ENCODE results near the gene ACVR1B. TPM values are rescaled to one million over a fixed set of nuclear protein-coding genes. Genes with fewer than 3 reads are reported as not detected.

Gene ACVR1B
- total RNA-seq, 2 donors from 2014 or later = 7.2 to 8.4 TPM

GRCh38 chr12:51922762-51923505 is 28.6 kb upstream of the ACVR1B start:
- no peaks in the 10 kb centered on the region for H3K9me3 Mint-ChIP-seq
- H3K36me3 Mint-ChIP-seq (ENCODE audit: insufficient read depth in 2 of 2) = no peaks in the 10 kb centered on the region
- peaks cover 6% of the 10 kb centered on the region for H3K4me1 Mint-ChIP-seq (ENCODE audit: low read depth)
- H3K27ac Mint-ChIP-seq = no peak overlapping the region
- ATAC-seq (replicated peaks in 1 of 2) (no peak), DNase-seq (no peak)
- H3K4me3 Mint-ChIP-seq = no peak overlapping the region
- H3K27me3 Mint-ChIP-seq (ENCODE audit: low read depth) = no peaks in the 10 kb centered on the region

- ATAC-seq (replicated peaks in 1 of 2) (peak; percentile 77 to 81), DNase-seq (peak; percentile 69 to 73)
- H3K27ac Mint-ChIP-seq = no peak overlapping the region
- H3K36me3 Mint-ChIP-seq (ENCODE audit: insufficient read depth in 2 of 2) = no peaks in the 10 kb centered on the region
- no peaks in the 10 kb centered on the region for H3K9me3 Mint-ChIP-seq
- H3K4me3 Mint-ChIP-seq = peak overlapping the region; percentile 31 to 37
- H3K4me1 Mint-ChIP-seq (ENCODE audit: low read depth) = peaks cover 6% of the 10 kb centered on the region
- no peaks in the 10 kb centered on the region for H3K27me3 Mint-ChIP-seq (ENCODE audit: low read depth)
These were observed 27.8 kb upstream of the ACVR1B start for GRCh38 chr12:51923506-51924365.

- Mint-ChIP-seq H3K27me3 (ENCODE audit: low read depth) (no peaks in the 10 kb centered on the region), H3K27ac (no peak overlapping the region), H3K4me1 (ENCODE audit: low read depth) (peaks cover 6% of the 10 kb centered on the region), H3K4me3 (no peak overlapping the region), H3K9me3 (no peaks in the 10 kb centered on the region), H3K36me3 (ENCODE audit: insufficient read depth in 2 of 2) (no peaks in the 10 kb centered on the region)
- ATAC-seq (replicated peaks in 1 of 2) (peak in 1 of 2 donors; percentile 46), DNase-seq (no peak)
These were observed 26.8 kb upstream of the ACVR1B start for GRCh38 chr12:51924551-51925319.

- no peak overlapping the region for H3K27ac Mint-ChIP-seq
- no peak overlapping the region for H3K4me3 Mint-ChIP-seq
- ATAC-seq (replicated peaks in 1 of 2) (no peak), DNase-seq (no peak)
- no peaks in the 10 kb centered on the region for H3K9me3 Mint-ChIP-seq
- H3K4me1 Mint-ChIP-seq (ENCODE audit: low read depth) = peaks cover 6% of the 10 kb centered on the region
- H3K36me3 Mint-ChIP-seq (ENCODE audit: insufficient read depth in 2 of 2) = no peaks in the 10 kb centered on the region
- H3K27me3 Mint-ChIP-seq (ENCODE audit: low read depth) = no peaks in the 10 kb centered on the region
These were observed 26.0 kb upstream of the ACVR1B start for GRCh38 chr12:51925346-51926063.

- H3K27me3 Mint-ChIP-seq (ENCODE audit: low read depth) = no peaks in the 10 kb centered on the region
- no peak for ATAC-seq (replicated peaks in 1 of 2)
- H3K27ac Mint-ChIP-seq = no peak overlapping the region
- no peak for DNase-seq
- peaks cover 6% of the 10 kb centered on the region for H3K4me1 Mint-ChIP-seq (ENCODE audit: low read depth)
- H3K36me3 Mint-ChIP-seq (ENCODE audit: insufficient read depth in 2 of 2) = no peaks in the 10 kb centered on the region
- H3K4me3 Mint-ChIP-seq = no peak overlapping the region
- H3K9me3 Mint-ChIP-seq = no peaks in the 10 kb centered on the region
These were observed 25.4 kb upstream of the ACVR1B start for GRCh38 chr12:51926064-51926632.

- Mint-ChIP-seq H3K27me3 (ENCODE audit: low read depth) (no peaks in the 10 kb centered on the region), H3K27ac (no peak overlapping the region), H3K36me3 (ENCODE audit: insufficient read depth in 2 of 2) (no peaks in the 10 kb centered on the region), H3K4me1 (ENCODE audit: low read depth) (peaks cover 6% of the 10 kb centered on the region), H3K4me3 (no peak overlapping the region), H3K9me3 (no peaks in the 10 kb centered on the region)
- peak; percentile 56 to 60 for DNase-seq
- ATAC-seq (replicated peaks in 1 of 2) = peak in 1 of 2 donors; percentile 57
These were observed 24.8 kb upstream of the ACVR1B start for GRCh38 chr12:51926718-51927117.

- H3K27me3 Mint-ChIP-seq (ENCODE audit: low read depth) = no peaks in the 10 kb centered on the region
- no peaks in the 10 kb centered on the region for H3K9me3 Mint-ChIP-seq
- H3K4me3 Mint-ChIP-seq = no peak overlapping the region
- H3K36me3 Mint-ChIP-seq (ENCODE audit: insufficient read depth in 2 of 2) = no peaks in the 10 kb centered on the region
- H3K4me1 Mint-ChIP-seq (ENCODE audit: low read depth) = no peaks in the 10 kb centered on the region
- DNase-seq = no peak
- H3K27ac Mint-ChIP-seq = no peak overlapping the region
- no peak for ATAC-seq (replicated peaks in 1 of 2)
These were observed 19.1 kb upstream of the ACVR1B start for GRCh38 chr12:51932218-51933076.

- no peaks in the 10 kb centered on the region for H3K27me3 Mint-ChIP-seq (ENCODE audit: low read depth)
- no peaks in the 10 kb centered on the region for H3K9me3 Mint-ChIP-seq
- ATAC-seq (replicated peaks in 1 of 2) (no peak), DNase-seq (no peak)
- no peak overlapping the region for H3K27ac Mint-ChIP-seq
- no peaks in the 10 kb centered on the region for H3K4me1 Mint-ChIP-seq (ENCODE audit: low read depth)
- H3K4me3 Mint-ChIP-seq = no peak overlapping the region
- no peaks in the 10 kb centered on the region for H3K36me3 Mint-ChIP-seq (ENCODE audit: insufficient read depth in 2 of 2)
These were observed 17.4 kb upstream of the ACVR1B start for GRCh38 chr12:51934080-51934479.

GRCh38 chr12:51937926-51938325 is 13.6 kb upstream of the ACVR1B start:
- H3K4me1 Mint-ChIP-seq (ENCODE audit: low read depth) = no peaks in the 10 kb centered on the region
- no peaks in the 10 kb centered on the region for H3K9me3 Mint-ChIP-seq
- DNase-seq (no peak), ATAC-seq (replicated peaks in 1 of 2) (no peak)
- peaks cover 6% of the 10 kb centered on the region for H3K27me3 Mint-ChIP-seq (ENCODE audit: low read depth)
- H3K36me3 Mint-ChIP-seq (ENCODE audit: insufficient read depth in 2 of 2) = no peaks in the 10 kb centered on the region
- no peak overlapping the region for H3K4me3 Mint-ChIP-seq
- H3K27ac Mint-ChIP-seq = no peak overlapping the region

GRCh38 chr12:51938726-51939125 is 12.8 kb upstream of the ACVR1B start:
- DNase-seq = no peak
- no peaks in the 10 kb centered on the region for H3K36me3 Mint-ChIP-seq (ENCODE audit: insufficient read depth in 2 of 2)
- H3K4me3 Mint-ChIP-seq = no peak overlapping the region
- H3K9me3 Mint-ChIP-seq = no peaks in the 10 kb centered on the region
- H3K27ac Mint-ChIP-seq = no peak overlapping the region
- H3K27me3 Mint-ChIP-seq (ENCODE audit: low read depth) = peaks cover 6% of the 10 kb centered on the region
- ATAC-seq (replicated peaks in 1 of 2) = no peak
- no peaks in the 10 kb centered on the region for H3K4me1 Mint-ChIP-seq (ENCODE audit: low read depth)

GRCh38 chr12:51941011-51941581 is 10.4 kb upstream of the ACVR1B start:
- Mint-ChIP-seq H3K27me3 (ENCODE audit: low read depth) (peaks cover 6% of the 10 kb centered on the region), H3K4me1 (ENCODE audit: low read depth) (no peaks in the 10 kb centered on the region), H3K27ac (no peak overlapping the region), H3K4me3 (no peak overlapping the region), H3K9me3 (peaks cover 5 to 9% of the 10 kb centered on the region in 2 donors), H3K36me3 (ENCODE audit: insufficient read depth in 2 of 2) (peaks cover 6 to 11% of the 10 kb centered on the region in 2 donors)
- ATAC-seq (replicated peaks in 1 of 2) = no peak
- DNase-seq = no peak

Measured in activated T-cell treated with anti-CD3 and anti-CD28 coated beads, Interleukin-2, amount 50 U/mL, for 72 hours (primary cell).